GM12878 (cell line): ENCODE data around the gene VTI1A. TPM values are rescaled to one million over a fixed set of nuclear protein-coding genes. Genes with fewer than 3 reads are reported as not detected.

Experiments used
- ATAC-seq: fragments of 200-7000 bp; cut with Tn5 transposase; 3 replicates; pipeline ENCODE4 v1.9.1; 2020; ENCODE audit warnings: mild to moderate bottlenecking, moderate library complexity
- BruUV-seq: library from RNA; stranded (reverse); fragments of 400-500 nt; replicated peaks from 2 replicates; lab custom pipeline; 2021; lab: Mats Ljungman, UMichigan
- CTCF ChIA-PET: fragments of 300-600 bp; sonication (Branson Sonifier 250); formaldehyde crosslinking; extraction: SDS; loops from one replicate; lab custom pipeline; 2021; ENCODE audit warnings: inconsistent platforms; lab: Yijun Ruan, JAX
- POLR2A ChIA-PET: fragments of 350-600 bp; formaldehyde crosslinking; extraction: SDS; loops from one replicate; lab custom pipeline; 2021; ENCODE audit warnings: inconsistent platforms; lab: Charles Lee
- RAD21 ChIA-PET: fragments of 300-600 bp; sonication (Branson Sonifier 250); formaldehyde crosslinking; loops from one replicate; lab custom pipeline; 2023; ENCODE audit warnings: antibody characterized with exemption; ENCODE audit not compliant: unreplicated experiment; lab: Charles Lee
- SMC1A ChIA-PET: fragments of 300-600 bp; sonication (Branson Sonifier 250); formaldehyde crosslinking; loops from one replicate; lab custom pipeline; 2023; ENCODE audit not compliant: unreplicated experiment, uncharacterized antibody; lab: Charles Lee
- DNase-seq: peaks from one replicate; pipeline ENCODE4 v3.0.0-alpha.2; 2011; ENCODE audit warnings: low read depth, low spot score
- FAIRE-seq: peaks from 3 replicates; lab custom pipeline; 2011; peaks lifted over from hg19 to GRCh38; lab: Jason Lieb, UNC
- H2AFZ ChIP-seq: 2 replicates; pipeline ENCODE4 v1.6.0; 2011; ENCODE audit warnings: low read depth, low read length, control low read depth; ENCODE audit not compliant: control insufficient read depth
- H3K27ac ChIP-seq: 2 replicates; pipeline ENCODE4 v1.5.1; 2011; ENCODE audit warnings: control low read depth; ENCODE audit not compliant: control insufficient read depth, insufficient read depth
- H3K27me3 ChIP-seq, 2 experiments: replicated peaks in 1 of 2; 2 replicates each; pipeline versions ENCODE4 v1.6.0 to v1.6.1; 2011; ENCODE audit warnings: low read length in 1 of 2; ENCODE audit not compliant: control insufficient read depth in 2 of 2, insufficient read depth in 2 of 2
- H3K36me3 ChIP-seq, 2 experiments: 2 replicates each; pipeline ENCODE4 v1.5.1; 2011; ENCODE audit warnings: low read length in 1 of 2; ENCODE audit not compliant: control insufficient read depth in 2 of 2, insufficient read depth in 2 of 2
- H3K4me1 ChIP-seq: 2 replicates; pipeline ENCODE4 v1.6.1; 2011; ENCODE audit warnings: mild to moderate bottlenecking, low read length, moderate library complexity, mixed read lengths; ENCODE audit not compliant: control insufficient read depth, insufficient read depth
- H3K4me2 ChIP-seq: 2 replicates; pipeline ENCODE4 v1.6.0; 2011; ENCODE audit warnings: control low read depth; ENCODE audit not compliant: control insufficient read depth, insufficient read depth
- H3K4me3 ChIP-seq: fragments of 200-600 bp; sonication (generic); 2 replicates; pipeline ENCODE4 v1.5.1; 2016
- H3K79me2 ChIP-seq: 2 replicates; pipeline ENCODE4 v1.6.0; 2011; ENCODE audit warnings: low read length; ENCODE audit not compliant: control insufficient read depth, insufficient read depth
- H3K9ac ChIP-seq: 2 replicates; pipeline ENCODE4 v1.8.0; 2011; ENCODE audit warnings: low read length, control low read depth, mixed read lengths; ENCODE audit not compliant: control insufficient read depth, insufficient read depth
- H3K9me3 ChIP-seq: replicated peaks from 3 replicates; pipeline ENCODE4 v1.5.1; 2011; ENCODE audit warnings: mild to moderate bottlenecking, low read length; ENCODE audit not compliant: control insufficient read depth, insufficient read depth
- H4K20me1 ChIP-seq: 2 replicates; pipeline ENCODE4 v1.6.0; 2011; ENCODE audit not compliant: control insufficient read depth, insufficient read depth
- CBFB ChIP-seq: IDR thresholded peaks from 2 replicates; pipeline ENCODE4 v1.6.1; 2016; ENCODE audit warnings: antibody characterized with exemption, low read depth
- CHD2 ChIP-seq: IDR thresholded peaks from 2 replicates; pipeline ENCODE4 v1.6.1; 2011; ENCODE audit warnings: low read depth, low read length, improper control_type of control experiment, borderline replicate concordance
- HDAC2 ChIP-seq: fragments of 200-600 bp; sonication (generic); IDR thresholded peaks from 2 replicates; pipeline ENCODE4 v1.6.1; 2017
- NFIC ChIP-seq: IDR thresholded peaks from 2 replicates; pipeline ENCODE4 v1.6.1; 2012; ENCODE audit warnings: low read depth, mild to moderate bottlenecking, inconsistent platforms, low read length, moderate library complexity
- NFYB ChIP-seq: IDR thresholded peaks from 2 replicates; pipeline ENCODE4 v1.6.1; 2011; ENCODE audit warnings: low read depth, mild to moderate bottlenecking, low read length, improper control_type of control experiment, moderate library complexity; ENCODE audit not compliant: insufficient read depth
- NR2F1 ChIP-seq: fragments of 450-650 bp; conservative IDR thresholded peaks from 2 replicates; pipeline ENCODE4 v1.6.1; 2017; ENCODE audit warnings: mild to moderate bottlenecking
- RAD21 ChIP-seq: IDR thresholded peaks from 2 replicates; pipeline ENCODE4 v1.6.1; 2011; ENCODE audit warnings: mild to moderate bottlenecking, low read depth, low read length, moderate library complexity; ENCODE audit not compliant: insufficient read depth
- RFX5 ChIP-seq: IDR thresholded peaks from 2 replicates; pipeline ENCODE4 v1.6.1; 2011; ENCODE audit warnings: low read depth, low read length, improper control_type of control experiment
- SREBF1 ChIP-seq: IDR thresholded peaks from 2 replicates; pipeline ENCODE4 v1.6.1; 2012; ENCODE audit warnings: mild to moderate bottlenecking, low read length
- STAT1 ChIP-seq: fragments of 450-650 bp; conservative IDR thresholded peaks from 2 replicates; pipeline ENCODE4 v1.6.1; 2014; ENCODE audit warnings: antibody characterized with exemption, mild to moderate bottlenecking
- YY1 ChIP-seq: IDR thresholded peaks from 2 replicates; pipeline ENCODE4 v1.6.1; 2011; ENCODE audit warnings: low read depth, mild to moderate bottlenecking, low read length
- WGBS: methylation state at CpG from one replicate; pipeline ENCODE4 v1.1.6; 2016; ENCODE audit warnings: low lambda C conversion rate; ENCODE audit not compliant: insufficient replicate concordance, insufficient coverage; ENCODE audit errors: missing lambda C conversion rate; 5-methylcytosine and 5-hydroxymethylcytosine counted together
- in situ Hi-C: fragments of 300-500 bp; cut with MboI; formaldehyde crosslinking; loops from 9 replicates; pipeline ENCODE4 v1.14.3; 2018; ENCODE audit warnings: mixed read lengths
- intact Hi-C: fragments of 100-400 bp; cut with micrococcal nuclease; formaldehyde crosslinking; loops from one replicate; pipeline ENCODE4 v1.14.2; 2022; ENCODE audit not compliant: unreplicated experiment
- polyA plus RNA-seq, 11 experiments: library from polyadenylated mRNA; depleted of rRNA in 4 of 11; unstranded in 6 of 11; stranded (reverse) in 5 of 11; fragments of >200 nt; fragmentation: Nextera tagmentation in 4 of 11; fragmentation: Illumina TruSeq in 1 of 11; extraction: Ambion mirVana in 4 of 11; extraction: Trizol in 1 of 11; gene quantifications; 1 replicate in 1 of 11; 2 replicates in 10 of 11; pipeline versions ENCODE4 v1.2.1 to v1.2.3, GENCODE V29; 2011 to 2016; ENCODE audit warnings: inconsistent platforms in 2 of 11, missing spikeins in 2 of 11, low read depth in 1 of 11
- total RNA-seq, 4 experiments: library from RNA; depleted of rRNA in 3 of 4; stranded (reverse); fragments of >200 nt in 3 of 4; fragmentation: Illumina TruSeq in 1 of 4; extraction: Trizol in 1 of 4; gene quantifications; 2 replicates each; pipeline versions ENCODE4 v1.2.1 to v1.2.3, GENCODE V29; 2013 to 2021
- TF ChIP-seq, protein P1 (sequence below): fragments of 450-650 bp; IDR thresholded peaks from 2 replicates; pipeline ENCODE4 v1.6.1; 2016; ENCODE audit warnings: mild to moderate bottlenecking, moderate library complexity, borderline replicate concordance

Gene VTI1A
- total and polyA plus RNA-seq, 10 of the 15 experiments (the other 5 are each of a cell fraction or from before 2014, with no cell fraction given): 12.4 to 43.2 (median 27.5) TPM

DNA sequence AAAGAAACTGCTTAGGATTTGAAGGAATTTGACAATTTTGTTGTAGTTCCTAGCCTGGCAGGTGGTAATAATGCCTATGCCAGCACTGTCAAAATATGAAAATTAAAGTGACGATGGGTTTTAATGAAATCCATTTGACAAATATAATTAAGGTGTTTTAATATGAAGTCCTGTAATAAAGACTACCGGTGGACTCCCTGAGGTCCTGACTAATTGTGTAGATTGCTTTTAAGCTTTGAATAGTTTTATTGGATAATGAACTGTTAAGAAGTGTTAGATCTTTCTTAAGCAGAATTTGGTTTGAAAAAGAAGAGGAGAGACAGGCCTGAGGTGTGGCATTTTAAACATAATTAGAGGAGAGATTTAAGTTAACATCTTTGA is 197.2 kb downstream of the VTI1A start:
- Histone ChIP-seq H3K4me3 (no peak overlapping the region), H2AFZ (no peak overlapping the region), H3K79me2 (no peaks in the 10 kb centered on the region), H3K27me3 (no peaks in the 10 kb centered on the region), H4K20me1 (no peaks in the 10 kb centered on the region), H3K36me3 (no peaks in the 10 kb centered on the region), H3K9ac (no peak overlapping the region), H3K4me1 (no peaks in the 10 kb centered on the region), H3K9me3 (no peaks in the 10 kb centered on the region), H3K4me2 (no peak overlapping the region), H3K27ac (no peak overlapping the region)
- ChIA-PET SMC1A (interaction anchor here (0.6 kb wide), 1 partner anchor 154 kb away, joined by 3 read pairs; no protein-coding TSS in a partner anchor), RAD21 (no interaction called here), CTCF (no interaction called here), POLR2A (no interaction called here)
- intact Hi-C loops: no loop called here
- FAIRE-seq (no peak), ATAC-seq (no peak), DNase-seq (no peak)
- in situ Hi-C loops: no loop called here
- TF ChIP-seq HDAC2 (no peak), STAT1 (no peak), CHD2 (no peak), NFYB (no peak), NR2F1 (no peak), RAD21 (no peak), CBFB (no peak), YY1 (no peak), NFIC (no peak), RFX5 (no peak), SREBF1 (no peak)
- TF ChIP-seq, protein P1, sequence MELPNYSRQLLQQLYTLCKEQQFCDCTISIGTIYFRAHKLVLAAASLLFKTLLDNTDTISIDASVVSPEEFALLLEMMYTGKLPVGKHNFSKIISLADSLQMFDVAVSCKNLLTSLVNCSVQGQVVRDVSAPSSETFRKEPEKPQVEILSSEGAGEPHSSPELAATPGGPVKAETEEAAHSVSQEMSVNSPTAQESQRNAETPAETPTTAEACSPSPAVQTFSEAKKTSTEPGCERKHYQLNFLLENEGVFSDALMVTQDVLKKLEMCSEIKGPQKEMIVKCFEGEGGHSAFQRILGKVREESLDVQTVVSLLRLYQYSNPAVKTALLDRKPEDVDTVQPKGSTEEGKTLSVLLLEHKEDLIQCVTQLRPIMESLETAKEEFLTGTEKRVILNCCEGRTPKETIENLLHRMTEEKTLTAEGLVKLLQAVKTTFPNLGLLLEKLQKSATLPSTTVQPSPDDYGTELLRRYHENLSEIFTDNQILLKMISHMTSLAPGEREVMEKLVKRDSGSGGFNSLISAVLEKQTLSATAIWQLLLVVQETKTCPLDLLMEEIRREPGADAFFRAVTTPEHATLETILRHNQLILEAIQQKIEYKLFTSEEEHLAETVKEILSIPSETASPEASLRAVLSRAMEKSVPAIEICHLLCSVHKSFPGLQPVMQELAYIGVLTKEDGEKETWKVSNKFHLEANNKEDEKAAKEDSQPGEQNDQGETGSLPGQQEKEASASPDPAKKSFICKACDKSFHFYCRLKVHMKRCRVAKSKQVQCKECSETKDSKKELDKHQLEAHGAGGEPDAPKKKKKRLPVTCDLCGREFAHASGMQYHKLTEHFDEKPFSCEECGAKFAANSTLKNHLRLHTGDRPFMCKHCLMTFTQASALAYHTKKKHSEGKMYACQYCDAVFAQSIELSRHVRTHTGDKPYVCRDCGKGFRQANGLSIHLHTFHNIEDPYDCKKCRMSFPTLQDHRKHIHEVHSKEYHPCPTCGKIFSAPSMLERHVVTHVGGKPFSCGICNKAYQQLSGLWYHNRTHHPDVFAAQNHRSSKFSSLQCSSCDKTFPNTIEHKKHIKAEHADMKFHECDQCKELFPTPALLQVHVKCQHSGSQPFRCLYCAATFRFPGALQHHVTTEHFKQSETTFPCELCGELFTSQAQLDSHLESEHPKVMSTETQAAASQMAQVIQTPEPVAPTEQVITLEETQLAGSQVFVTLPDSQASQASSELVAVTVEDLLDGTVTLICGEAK: no peak
- BruUV-seq: no TSS peak
- WGBS: 96% methylated on average over 2 of the region's 2 CpGs
